IMR-90 (cell line): ENCODE data around the gene CACNB2. TPM values are rescaled to one million over a fixed set of nuclear protein-coding genes. Genes with fewer than 3 reads are reported as not detected.

Experiments
- ATAC-seq: fragments of 200-7000 bp; cut with Tn5 transposase; 2 replicates; pipeline ENCODE4 v1.9.1; 2020; ENCODE audit warnings: low read depth, mild to moderate bottlenecking, moderate library complexity
- BruUV-seq: library from RNA; stranded (reverse); fragments of 400-500 nt; replicated peaks from 2 replicates; lab custom pipeline; 2021; lab: Mats Ljungman, UMichigan
- CTCF ChIA-PET: fragments of 300-600 bp; formaldehyde crosslinking; extraction: SDS; loops from one replicate; lab custom pipeline; 2021; ENCODE audit warnings: antibody characterized with exemption; lab: Yijun Ruan, JAX
- POLR2A ChIA-PET: fragments of 300-600 bp; sonication (Branson Sonifier 250); formaldehyde crosslinking; loops from one replicate; lab custom pipeline; 2022; ENCODE audit warnings: antibody characterized with exemption; ENCODE audit not compliant: unreplicated experiment; lab: Charles Lee
- DNase-seq: peaks from one replicate; pipeline ENCODE4 v3.0.0; 2013
- H2AFZ ChIP-seq: replicated peaks from 2 replicates; pipeline ENCODE3; 2013; ENCODE audit warnings: low read length, mild to moderate bottlenecking; ENCODE audit not compliant: poor library complexity
- H2AK5ac ChIP-seq: 2 replicates; pipeline ENCODE4 v1.6.1; 2013; ENCODE audit warnings: low read depth, low read length, inconsistent platforms
- H2AK9ac ChIP-seq: replicated peaks from 2 replicates; pipeline ENCODE3; 2013; ENCODE audit warnings: mild to moderate bottlenecking, low read depth, low read length, moderate library complexity; ENCODE audit not compliant: poor library complexity
- H2BK120ac ChIP-seq: 2 replicates; pipeline ENCODE4 v1.6.1; 2013; ENCODE audit warnings: low read depth, low read length, inconsistent platforms
- H2BK15ac ChIP-seq: 3 replicates; pipeline ENCODE4 v1.6.1; 2013; ENCODE audit warnings: low read depth, low read length, inconsistent platforms
- H2BK20ac ChIP-seq: 2 replicates; pipeline ENCODE4 v1.6.1; 2013; ENCODE audit warnings: low read depth, mild to moderate bottlenecking, inconsistent platforms, low read length, moderate library complexity
- H2BK5ac ChIP-seq: 2 replicates; pipeline ENCODE4 v1.6.1; 2013; ENCODE audit warnings: mild to moderate bottlenecking, low read depth, low read length, inconsistent platforms; ENCODE audit not compliant: poor library complexity, severe bottlenecking
- H3K14ac ChIP-seq: replicated peaks from 2 replicates; pipeline ENCODE4 v1.6.1; 2013; ENCODE audit warnings: low read depth, low read length, inconsistent platforms
- H3K18ac ChIP-seq: 2 replicates; pipeline ENCODE4 v1.6.1; 2013; ENCODE audit warnings: low read depth, low read length, control low read depth
- H3K23ac ChIP-seq: 2 replicates; pipeline ENCODE4 v1.6.1; 2013; ENCODE audit warnings: low read depth, low read length, inconsistent platforms
- H3K27ac ChIP-seq: 2 replicates; pipeline ENCODE4 v1.5.1; 2013; ENCODE audit warnings: mild to moderate bottlenecking, control low read depth, low read length; ENCODE audit not compliant: insufficient read depth
- H3K27me3 ChIP-seq: 2 replicates; pipeline ENCODE4 v1.6.1; 2013; ENCODE audit warnings: low read length; ENCODE audit not compliant: control insufficient read depth, insufficient read depth
- H3K36me3 ChIP-seq: 2 replicates; pipeline ENCODE4 v1.6.1; 2013; ENCODE audit warnings: low read length, mixed read lengths; ENCODE audit not compliant: control insufficient read depth, insufficient read depth
- H3K4ac ChIP-seq: 2 replicates; pipeline ENCODE4 v1.6.1; 2013; ENCODE audit warnings: low read depth, low read length, inconsistent platforms
- H3K4me1 ChIP-seq: 2 replicates; pipeline ENCODE4 v1.6.1; 2013; ENCODE audit warnings: low read length, mixed read lengths; ENCODE audit not compliant: control insufficient read depth, insufficient read depth
- H3K4me2 ChIP-seq: 2 replicates; pipeline ENCODE4 v1.6.1; 2013; ENCODE audit warnings: low read depth, mild to moderate bottlenecking, control low read depth, low read length, moderate library complexity
- H3K4me3 ChIP-seq: 2 replicates; pipeline ENCODE4 v1.5.1; 2013; ENCODE audit warnings: low read depth, mild to moderate bottlenecking, control low read depth, low read length, moderate library complexity; ENCODE audit not compliant: insufficient read depth
- H3K56ac ChIP-seq: 2 replicates; pipeline ENCODE4 v1.6.1; 2013; ENCODE audit warnings: low read length, inconsistent platforms; ENCODE audit not compliant: insufficient read depth; ENCODE audit errors: extremely low read depth
- H3K79me1 ChIP-seq, 2 experiments: 2 replicates each; pipeline ENCODE4 v1.6.1; 2013; ENCODE audit warnings: low read length in 2 of 2, inconsistent platforms in 1 of 2, low read depth in 1 of 2
- H3K9ac ChIP-seq: 2 replicates; pipeline ENCODE4 v1.6.1; 2013; ENCODE audit warnings: low read depth, low read length, control low read depth
- H3K9me1 ChIP-seq: 2 replicates; pipeline ENCODE4 v1.6.1; 2013; ENCODE audit warnings: low read length, inconsistent platforms; ENCODE audit not compliant: insufficient read depth
- H3K9me3 ChIP-seq: 2 replicates; pipeline ENCODE4 v1.6.1; 2013; ENCODE audit warnings: low read length; ENCODE audit not compliant: control insufficient read depth, insufficient read depth
- H4K20me1 ChIP-seq: 2 replicates; pipeline ENCODE4 v1.6.1; 2013; ENCODE audit warnings: low read length, inconsistent platforms; ENCODE audit not compliant: insufficient read depth
- H4K5ac ChIP-seq: 2 replicates; pipeline ENCODE4 v1.6.1; 2013; ENCODE audit warnings: mild to moderate bottlenecking, low read depth, low read length, control low read depth
- H4K8ac ChIP-seq, 2 experiments: 2 replicates each; pipeline ENCODE4 v1.6.1; 2013; ENCODE audit warnings: low read depth in 2 of 2, low read length in 2 of 2, control low read depth in 1 of 2, inconsistent platforms in 1 of 2
- H4K91ac ChIP-seq: 2 replicates; pipeline ENCODE4 v1.6.1; 2013; ENCODE audit warnings: low read depth, low read length, inconsistent platforms; ENCODE audit not compliant: insufficient read depth
- BHLHE40 ChIP-seq: fragments of 150-350 bp; IDR thresholded peaks from 2 replicates; pipeline ENCODE4 v1.6.1; 2016; ENCODE audit warnings: mild to moderate bottlenecking, low read depth, low read length
- CEBPB ChIP-seq: IDR thresholded peaks from 2 replicates; pipeline ENCODE4 v1.6.1; 2012; ENCODE audit warnings: low read depth, low read length, improper control_type of control experiment
- ELK1 ChIP-seq: fragments of 150-350 bp; IDR thresholded peaks from 2 replicates; pipeline ENCODE4 v1.6.1; 2016; ENCODE audit warnings: low read depth, mild to moderate bottlenecking, low read length, moderate library complexity, borderline replicate concordance
- MAZ ChIP-seq: IDR thresholded peaks from 2 replicates; pipeline ENCODE4 v1.6.1; 2012; ENCODE audit warnings: low read depth, mild to moderate bottlenecking, low read length, improper control_type of control experiment, moderate library complexity, borderline replicate concordance
- MXI1 ChIP-seq: IDR thresholded peaks from 2 replicates; pipeline ENCODE4 v1.6.1; 2012; ENCODE audit warnings: low read depth, mild to moderate bottlenecking, low read length, moderate library complexity, borderline replicate concordance
- RAD21 ChIP-seq: IDR thresholded peaks from 2 replicates; pipeline ENCODE4 v1.6.1; 2012; ENCODE audit warnings: low read length, improper control_type of control experiment
- SMC3 ChIP-seq: fragments of 150-350 bp; IDR thresholded peaks from 2 replicates; pipeline ENCODE4 v1.6.1; 2016; ENCODE audit warnings: low read depth, mild to moderate bottlenecking, antibody characterized with exemption, low read length, moderate library complexity
- WGBS, 2 experiments: methylation state at CpG; one replicate each; pipeline versions ENCODE4 v1.1.5 to v1.1.7; 2013; ENCODE audit warnings: missing lambda C conversion rate in 2 of 2; ENCODE audit not compliant: insufficient read length in 1 of 2; ENCODE audit errors: extremely low coverage in 2 of 2; 5-methylcytosine and 5-hydroxymethylcytosine counted together
- dilution Hi-C: fragments of 300-500 bp; cut with HindIII; formaldehyde crosslinking; loops from one replicate; pipeline ENCODE4 v1.14.3; 2018; ENCODE audit warnings: low sequenced_read_pairs; ENCODE audit not compliant: unreplicated experiment
- in situ Hi-C: fragments of 300-500 bp; cut with MboI; formaldehyde crosslinking; loops from 3 replicates; pipeline ENCODE4 v1.14.3; 2019; ENCODE audit warnings: low sequenced_read_pairs, inconsistent platforms, mixed read lengths
- intact Hi-C: fragments of 100-400 bp; cut with micrococcal nuclease; formaldehyde crosslinking; loops from 2 replicates; pipeline ENCODE4 v1.10.0; 2022
- polyA plus RNA-seq, 3 experiments: library from polyadenylated mRNA; depleted of rRNA; stranded (reverse); fragments of >200 nt; gene quantifications; 2 replicates each; pipeline ENCODE4 v1.2.3, GENCODE V29; 2012; ENCODE audit warnings: low replicate concordance in 1 of 3
- total RNA-seq: library from RNA; depleted of rRNA; stranded (reverse); fragments of >200 nt; gene quantifications from 2 replicates; pipeline ENCODE4 v1.2.3, GENCODE V29; 2012

CACNB2 gene
- total and polyA plus RNA-seq, 2 of the 4 experiments (the other 2 are of a cell fraction): 0.36 TPM

DNA sequence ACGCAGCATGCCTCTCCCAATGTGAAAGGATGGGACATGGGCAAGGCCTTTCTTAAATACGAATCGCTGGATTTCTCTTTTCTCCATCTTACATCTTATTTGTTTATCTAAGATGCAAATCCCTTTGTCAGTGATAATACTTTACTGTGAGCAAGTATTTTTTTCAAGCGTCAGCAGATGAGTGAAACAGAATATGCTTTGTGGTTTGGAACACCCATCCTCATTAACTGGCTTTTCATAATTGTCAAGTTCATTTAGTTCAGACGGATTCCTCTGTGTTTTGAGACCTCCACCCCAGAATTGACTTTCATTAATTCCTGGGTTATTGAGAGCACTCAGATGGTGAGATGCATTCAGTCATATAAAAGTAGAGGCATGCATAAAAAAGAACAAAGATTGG, 361.4 kb downstream of the CACNB2 start:
- H3K56ac ChIP-seq: peak overlapping the region; percentile 8; the same call in 1 of the 2 replicates
- no peaks in the 10 kb centered on the region for H3K27me3 ChIP-seq
- ChIA-PET CTCF (no interaction called here), POLR2A (no interaction called here)
- H2AFZ ChIP-seq: peak overlapping the region; percentile 21
- peak overlapping the region; percentile 12; the same call in 1 of the 2 replicates for H3K4ac ChIP-seq
- H3K4me1 ChIP-seq: peaks cover 6% of the 10 kb centered on the region
- DNase-seq (no peak), ATAC-seq (no peak)
- peak overlapping the region; percentile 58; the same call in 1 of the 2 replicates for H4K5ac ChIP-seq
- peak overlapping the region; percentile 45; the same call in 1 of the 2 replicates for H2BK20ac ChIP-seq
- H3K9me1 ChIP-seq: no peaks in the 10 kb centered on the region
- no TSS peak for BruUV-seq
- in situ Hi-C loops: no loop called here
- no peak overlapping the region for H3K14ac ChIP-seq
- H3K9ac ChIP-seq: no peak overlapping the region
- intact Hi-C loops: no loop called here
- peak overlapping the region; percentile 31 to 41; a peak in 2 of 4 replicates for H4K8ac ChIP-seq
- no peaks in the 10 kb centered on the region for H3K9me3 ChIP-seq
- peak overlapping the region; percentile 52 for H2BK5ac ChIP-seq
- WGBS, 2 experiments: no CpG with 5 or more reads among the region's 5 CpGs
- H2BK120ac ChIP-seq: peak overlapping the region; percentile 32
- H3K36me3 ChIP-seq: no peaks in the 10 kb centered on the region
- H4K91ac ChIP-seq: peak overlapping the region; percentile 54; the same call in 1 of the 2 replicates
- 0 out of 2 replicates have a peak overlapping the region, but pooled peaks have one; percentile 1 for H3K23ac ChIP-seq
- peak overlapping the region; percentile 44 for H3K4me2 ChIP-seq
- dilution Hi-C loops: no loop called here
- H4K20me1 ChIP-seq: no peaks in the 10 kb centered on the region
- TF ChIP-seq SMC3 (no peak), BHLHE40 (no peak), CEBPB (no peak), RAD21 (no peak), MAZ (no peak), ELK1 (no peak), MXI1 (no peak)
- H2BK15ac ChIP-seq: peak overlapping the region; percentile 51; the same call in 1 of the 3 replicates
- peak overlapping the region; percentile 0; the same call in 1 of the 2 replicates for H3K18ac ChIP-seq
- no peak overlapping the region for H2AK5ac ChIP-seq
- no peak overlapping the region for H3K27ac ChIP-seq
- no peak overlapping the region for H2AK9ac ChIP-seq
- H3K79me1 ChIP-seq: no peaks in the 10 kb centered on the region
- H3K4me3 ChIP-seq: no peak overlapping the region; the same call in 1 of the 2 replicates
